Activated B cell treated with CpG ODN at 0.5 μM for 24 hours (primary cell): ENCODE results near the gene LBHD2. TPM values are rescaled to one million over a fixed set of nuclear protein-coding genes. Genes with fewer than 3 reads are reported as not detected.

Experiments used
- ATAC-seq: fragments of 200-7000 bp; cut with Tn5 transposase; one replicate; pipeline ENCODE4 v1.10.0; 2021; ENCODE audit warnings: low read depth, mild to moderate bottlenecking, moderate library complexity
- CTCF ChIA-PET: fragments of 350-600 bp; sonication (Branson Sonifier 250); formaldehyde crosslinking; loops from one replicate; lab custom pipeline; 2021; ENCODE audit warnings: antibody characterized with exemption; lab: Charles Lee
- POLR2A ChIA-PET: fragments of 350-600 bp; sonication (Branson Sonifier 250); formaldehyde crosslinking; loops from one replicate; lab custom pipeline; 2021; ENCODE audit warnings: antibody characterized with exemption; lab: Charles Lee
- DNase-seq: peaks from one replicate; pipeline ENCODE4 v3.0.0; 2022
- H3K27ac Mint-ChIP-seq: one replicate; pipeline ENCODE4 v1.8.0; 2020; ENCODE audit warnings: mixed read lengths
- H3K27me3 Mint-ChIP-seq: one replicate; pipeline ENCODE4 v1.8.0; 2021; ENCODE audit warnings: mixed read lengths
- H3K36me3 Mint-ChIP-seq: one replicate; pipeline ENCODE4 v1.8.0; 2021; ENCODE audit warnings: low read depth, mixed read lengths
- H3K4me1 Mint-ChIP-seq: one replicate; pipeline ENCODE4 v1.8.0; 2021; ENCODE audit warnings: mixed read lengths
- H3K4me3 Mint-ChIP-seq: one replicate; pipeline ENCODE4 v1.8.0; 2020; ENCODE audit warnings: mild to moderate bottlenecking, mixed read lengths
- H3K9me3 Mint-ChIP-seq: one replicate; pipeline ENCODE4 v1.8.0; 2020; ENCODE audit warnings: mixed read lengths
- CTCF ChIP-seq: fragments of 200-600 bp; IDR thresholded peaks from one replicate; pipeline ENCODE4 v1.8.0; 2022; ENCODE audit warnings: antibody characterized with exemption, mild to moderate bottlenecking
- intact Hi-C: fragments of 100-400 bp; cut with micrococcal nuclease; formaldehyde crosslinking; loops from one replicate; pipeline ENCODE4 v1.15.1; 2024
- total RNA-seq: library from RNA; stranded (reverse); gene quantifications from 2 replicates; pipeline ENCODE4 v1.2.3, GENCODE V29; 2022

The LBHD2 gene
- total RNA-seq, 1 donor from 2014 or later = not detected

DNA sequence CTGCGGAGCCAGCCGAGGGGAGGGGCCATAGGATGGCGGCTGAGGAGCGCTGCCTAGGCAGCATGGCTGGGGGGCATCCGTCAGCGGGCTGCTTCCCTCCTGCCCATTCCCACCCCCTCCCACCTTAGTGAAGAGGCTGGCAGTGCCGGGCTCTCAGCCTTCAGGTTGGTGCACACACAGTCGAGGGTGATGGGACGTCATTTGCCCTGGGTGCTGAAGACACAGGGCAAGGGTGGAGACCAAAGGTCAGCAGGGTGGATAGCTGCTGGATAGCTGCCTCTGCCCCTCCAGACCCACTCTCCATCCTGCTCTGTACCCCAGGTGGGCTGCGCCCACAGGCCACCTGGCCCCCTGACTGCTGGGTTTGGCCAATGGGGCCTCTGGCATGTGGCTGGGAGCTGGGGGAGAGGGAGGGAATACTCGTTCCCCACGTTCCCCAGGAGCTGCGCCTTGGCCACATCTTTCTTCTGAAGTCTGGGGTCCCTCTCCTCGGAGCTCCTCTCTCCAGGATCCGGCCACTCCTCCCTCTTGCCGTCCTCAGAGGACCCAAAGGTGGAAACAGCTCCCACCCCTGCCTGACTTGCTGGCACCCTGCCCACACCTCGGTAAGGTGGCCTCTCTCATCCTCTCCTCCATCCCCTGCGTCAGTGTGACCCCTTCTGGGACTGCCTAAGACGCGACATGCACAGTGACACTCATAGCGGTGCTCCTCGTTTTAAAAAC lies 15.5 kb upstream of the LBHD2 start:
- TF ChIP-seq CTCF = no peak
- CTCF ChIA-PET = no interaction called here
- Mint-ChIP-seq H3K9me3 (no peaks in the 10 kb centered on the region), H3K27me3 (peaks cover 3% of the 10 kb centered on the region), H3K4me3 (no peak overlapping the region), H3K36me3 (no peaks in the 10 kb centered on the region), H3K4me1 (no peaks in the 10 kb centered on the region), H3K27ac (no peak overlapping the region)
- POLR2A ChIA-PET = no interaction called here
- intact Hi-C loops = no loop called here
- ATAC-seq (no peak), DNase-seq (no peak)

DNA sequence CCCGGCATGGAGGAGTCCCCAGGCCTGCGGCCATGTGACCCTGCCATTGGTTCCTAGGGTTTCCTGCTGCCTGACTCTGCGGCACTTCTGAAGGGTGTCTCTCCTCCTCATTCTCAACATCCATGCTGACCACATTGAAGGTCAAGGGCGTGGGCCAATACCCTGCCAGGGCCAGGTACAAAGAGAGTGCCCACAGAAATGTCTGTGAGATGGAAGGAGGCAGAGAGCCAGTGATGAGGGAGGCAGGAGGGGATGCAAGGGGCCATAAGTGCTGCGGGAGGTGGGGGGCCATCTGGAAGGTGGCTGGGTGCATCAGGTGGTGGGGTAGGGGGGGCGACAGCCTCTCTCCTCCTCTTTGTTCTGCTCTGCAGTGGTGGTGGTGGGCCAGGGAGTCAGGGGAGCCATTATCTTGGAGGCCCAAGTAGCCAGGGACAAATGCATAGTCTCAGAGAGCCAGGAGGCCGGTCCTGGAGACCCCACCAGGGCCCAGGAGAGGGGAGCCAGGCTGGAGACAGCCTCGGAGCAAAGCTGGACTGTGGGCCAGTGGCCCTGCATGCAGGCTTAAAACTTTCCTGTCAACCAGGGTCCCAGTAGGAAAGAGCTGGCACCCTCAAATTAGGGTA lies 13.6 kb upstream of the LBHD2 start:
- Mint-ChIP-seq H3K4me1 (peaks cover 5% of the 10 kb centered on the region), H3K27ac (no peak overlapping the region), H3K4me3 (no peak overlapping the region), H3K27me3 (no peaks in the 10 kb centered on the region), H3K36me3 (no peaks in the 10 kb centered on the region), H3K9me3 (no peaks in the 10 kb centered on the region)
- POLR2A ChIA-PET = no interaction called here
- TF ChIP-seq CTCF = no peak
- DNase-seq (no peak), ATAC-seq (no peak)
- intact Hi-C loops = no loop called here
- CTCF ChIA-PET = no interaction called here

DNA sequence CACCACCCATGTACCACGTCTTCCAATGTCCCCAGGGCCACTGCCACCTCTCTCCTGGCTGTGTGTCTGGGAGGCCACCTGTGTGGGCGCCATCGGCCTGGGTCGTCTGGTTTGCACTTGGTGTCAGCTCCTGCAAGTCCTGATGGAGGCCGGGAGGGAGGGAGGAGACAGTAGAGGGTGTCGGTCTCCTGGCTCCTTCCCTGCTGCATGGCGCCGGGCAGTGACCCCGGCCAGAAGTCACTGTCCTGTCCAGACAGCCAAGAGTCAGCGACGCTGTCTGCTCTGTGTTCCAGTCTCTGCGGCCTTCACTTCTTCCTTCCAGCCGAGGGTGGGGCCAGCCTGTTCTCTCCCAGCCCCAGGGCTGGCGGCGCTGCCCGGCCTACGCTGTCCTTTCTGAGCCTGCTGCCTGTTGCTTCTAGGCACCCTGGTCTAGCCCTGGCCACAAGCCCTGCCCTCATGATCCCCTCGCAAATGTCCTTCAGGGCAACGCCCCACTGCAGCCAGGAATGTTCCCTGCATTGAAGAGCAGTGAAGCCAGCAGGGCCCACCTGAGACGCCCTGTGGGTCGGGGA lies 13.0 kb upstream of the LBHD2 start:
- H3K9me3 Mint-ChIP-seq = no peaks in the 10 kb centered on the region
- no peak for ATAC-seq
- ChIA-PET POLR2A (no interaction called here), CTCF (no interaction called here)
- H3K4me1 Mint-ChIP-seq = peaks cover 5% of the 10 kb centered on the region
- H3K27ac Mint-ChIP-seq = no peak overlapping the region
- TF ChIP-seq CTCF = no peak
- no peak overlapping the region for H3K4me3 Mint-ChIP-seq
- H3K27me3 Mint-ChIP-seq = no peaks in the 10 kb centered on the region
- intact Hi-C loops = no loop called here
- no peak for DNase-seq
- no peaks in the 10 kb centered on the region for H3K36me3 Mint-ChIP-seq

DNA sequence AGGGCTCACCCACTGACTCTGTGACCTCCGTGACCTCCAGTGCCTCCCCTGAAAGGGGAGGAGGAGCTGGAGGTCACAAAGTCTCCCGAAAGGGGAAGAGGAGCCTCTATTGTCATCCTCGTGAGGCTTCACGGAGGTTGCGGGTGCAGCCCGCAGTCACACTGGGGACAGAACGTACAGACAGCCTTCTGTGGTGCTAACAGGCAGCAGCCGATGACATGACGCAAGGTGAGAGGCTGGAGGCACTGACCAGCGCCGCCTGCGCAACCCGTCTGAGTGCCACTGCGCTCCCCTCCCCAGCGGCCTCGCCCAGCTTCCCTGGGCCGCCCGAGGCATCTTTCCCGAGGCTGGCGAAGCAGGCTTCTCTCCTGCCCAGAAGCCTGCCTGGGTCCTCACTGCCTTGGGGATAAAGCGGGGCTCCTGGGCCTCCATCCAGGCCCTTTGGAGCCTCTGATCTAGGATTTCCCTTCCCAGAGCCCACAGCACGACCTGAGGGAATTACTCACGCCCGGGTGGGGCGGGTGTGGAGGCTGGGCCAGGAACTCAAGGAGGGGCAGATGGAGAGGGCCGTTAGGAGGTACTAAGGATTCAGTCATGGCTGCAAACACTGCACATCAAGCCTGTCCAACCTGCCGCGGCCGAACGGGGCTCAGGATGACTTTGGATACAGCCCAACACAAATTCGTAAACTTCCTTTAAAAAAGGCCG lies 12.3 kb upstream of the LBHD2 start:
- TF ChIP-seq CTCF = no peak
- Mint-ChIP-seq H3K9me3 (no peaks in the 10 kb centered on the region), H3K27me3 (no peaks in the 10 kb centered on the region), H3K4me1 (peaks cover 5% of the 10 kb centered on the region), H3K4me3 (no peak overlapping the region), H3K27ac (no peak overlapping the region), H3K36me3 (no peaks in the 10 kb centered on the region)
- ATAC-seq (no peak), DNase-seq (no peak)
- ChIA-PET CTCF (no interaction called here), POLR2A (no interaction called here)
- intact Hi-C loops = no loop called here
